ENCODE measurements around the gene MDH1. TPM values are rescaled to one million over a fixed set of nuclear protein-coding genes. Genes with fewer than 3 reads are reported as not detected.
"Not testable (repeated sequence)": the region's sequence is repeated elsewhere in the genome, so short reads cannot be mapped to it uniquely, and the experiment has no call there.

MDH1 gene
- total RNA-seq, 1 donor from 2014 or later: 197 TPM

DNA sequence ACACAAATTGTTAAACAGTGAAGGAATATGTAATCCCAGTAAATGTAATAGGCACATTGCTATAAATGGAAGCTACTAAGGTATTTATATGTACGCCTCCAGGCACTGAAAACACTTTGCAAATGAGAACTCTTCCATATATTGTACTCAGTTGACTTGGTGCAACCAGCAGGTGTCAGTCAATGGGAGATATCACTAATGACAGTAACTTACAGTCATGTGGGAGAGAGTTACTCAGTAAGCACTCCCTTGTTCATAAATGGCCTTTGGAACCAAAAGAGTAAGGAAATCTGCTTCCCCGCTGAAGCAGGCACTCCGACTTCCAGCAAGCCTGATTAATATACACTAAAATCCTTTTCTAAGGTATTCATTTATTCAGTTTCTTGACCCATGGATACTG lies 5.9 kb downstream of the MDH1 start:
- Mint-ChIP-seq H3K27ac (no peak overlapping the region), H3K9me3 (no peaks in the 10 kb centered on the region), H3K36me3 (ENCODE audit: low read depth) (peaks cover 30% of the 10 kb centered on the region), H3K27me3 (ENCODE audit: insufficient read depth) (no peaks in the 10 kb centered on the region), H3K4me1 (ENCODE audit: low read depth) (peaks cover 28% of the 10 kb centered on the region), H3K4me3 (no peak overlapping the region)
- no peak for DNase-seq (ENCODE audit: low spot score)
- intact Hi-C loops (cut with micrococcal nuclease): no loop called here

DNA sequence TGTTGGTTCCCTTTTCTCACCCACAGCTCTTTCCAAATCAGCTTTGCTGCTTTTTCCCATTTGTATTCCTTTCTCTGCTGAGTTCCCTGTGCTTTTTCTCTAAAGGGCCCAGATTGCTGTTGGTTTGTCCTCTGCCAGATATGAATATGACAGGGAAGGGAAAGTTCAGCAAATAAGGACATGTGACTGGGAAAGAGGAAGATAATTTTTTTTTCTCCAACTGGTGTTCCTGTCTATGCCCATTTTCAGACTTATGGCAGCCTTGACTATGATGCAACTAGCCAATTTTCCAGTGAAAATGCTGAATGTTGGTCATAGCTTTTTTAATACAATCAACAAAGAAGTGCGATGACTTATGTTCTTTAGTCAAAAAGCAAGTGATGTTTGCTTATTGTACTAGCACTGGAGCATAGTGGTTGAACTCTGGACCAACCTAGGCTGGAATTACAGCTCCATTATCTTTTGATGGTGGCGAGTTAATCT lies 7.7 kb downstream of the MDH1 start:
- H3K36me3 Mint-ChIP-seq (ENCODE audit: low read depth): peaks cover 34% of the 10 kb centered on the region
- intact Hi-C loops (cut with micrococcal nuclease): no loop called here
- peaks cover 11% of the 10 kb centered on the region for H3K4me1 Mint-ChIP-seq (ENCODE audit: low read depth)
- H3K4me3 Mint-ChIP-seq: no peak overlapping the region
- H3K27me3 Mint-ChIP-seq (ENCODE audit: insufficient read depth): no peaks in the 10 kb centered on the region
- H3K27ac Mint-ChIP-seq: no peak overlapping the region
- no peak for DNase-seq (ENCODE audit: low spot score)
- H3K9me3 Mint-ChIP-seq: no peaks in the 10 kb centered on the region

DNA sequence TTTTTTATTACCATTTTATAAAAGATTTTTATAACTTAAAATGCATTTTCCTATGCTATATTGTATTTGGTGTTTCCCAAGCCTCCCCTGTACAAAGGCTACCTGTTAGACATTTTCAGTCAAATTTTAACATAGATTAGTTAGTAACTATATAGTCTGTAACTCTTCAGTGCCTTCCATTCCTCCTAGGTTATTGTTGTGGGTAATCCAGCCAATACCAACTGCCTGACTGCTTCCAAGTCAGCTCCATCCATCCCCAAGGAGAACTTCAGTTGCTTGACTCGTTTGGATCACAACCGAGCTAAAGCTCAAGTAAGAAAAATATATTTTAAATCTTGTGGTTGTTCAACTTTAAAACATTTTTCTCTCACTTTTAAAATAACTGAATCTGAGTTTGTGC lies 10.2 kb downstream of the MDH1 start:
- intact Hi-C loops (cut with micrococcal nuclease): no loop called here
- Mint-ChIP-seq H3K27ac (no peak overlapping the region), H3K36me3 (ENCODE audit: low read depth) (peaks cover 42% of the 10 kb centered on the region), H3K9me3 (no peaks in the 10 kb centered on the region), H3K4me1 (ENCODE audit: low read depth) (peaks cover under 1% of the 10 kb centered on the region), H3K27me3 (ENCODE audit: insufficient read depth) (no peaks in the 10 kb centered on the region), H3K4me3 (no peak overlapping the region)
- no peak for DNase-seq (ENCODE audit: low spot score)

DNA sequence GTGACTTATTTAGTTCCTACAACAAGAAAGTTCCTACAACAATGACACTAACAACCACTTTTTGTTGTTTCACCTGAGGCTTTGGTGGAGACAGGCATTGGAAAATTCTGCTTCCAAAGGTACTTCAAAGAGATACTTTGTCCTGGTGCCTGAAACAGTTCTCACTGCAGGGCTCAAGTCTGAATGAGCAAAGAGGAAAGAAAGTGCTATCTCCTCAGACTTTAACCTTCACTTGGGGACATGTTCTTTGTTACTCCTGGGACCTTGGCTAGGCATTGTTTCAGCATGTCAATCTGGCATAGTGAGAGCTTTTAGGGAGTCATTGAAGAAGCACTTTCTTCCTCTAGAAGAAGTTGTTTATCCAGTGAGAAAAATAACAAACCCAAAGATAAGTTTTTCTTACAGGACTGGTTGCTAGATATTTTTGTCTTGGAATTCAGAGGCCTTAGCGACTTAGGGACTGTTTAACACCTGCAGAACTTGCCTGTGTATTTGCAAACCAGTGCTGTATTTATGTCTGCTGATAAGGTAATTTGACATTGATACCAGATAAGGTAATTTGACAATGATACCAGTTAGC lies 12.2 kb downstream of the MDH1 start:
- H3K4me1 Mint-ChIP-seq (ENCODE audit: low read depth): no peaks in the 10 kb centered on the region
- no peaks in the 10 kb centered on the region for H3K9me3 Mint-ChIP-seq
- H3K27me3 Mint-ChIP-seq (ENCODE audit: insufficient read depth): no peaks in the 10 kb centered on the region
- peaks cover 42% of the 10 kb centered on the region for H3K36me3 Mint-ChIP-seq (ENCODE audit: low read depth)
- H3K4me3 Mint-ChIP-seq: no peak overlapping the region
- H3K27ac Mint-ChIP-seq: no peak overlapping the region
- DNase-seq (ENCODE audit: low spot score): no peak
- intact Hi-C loops (cut with micrococcal nuclease): no loop called here

DNA sequence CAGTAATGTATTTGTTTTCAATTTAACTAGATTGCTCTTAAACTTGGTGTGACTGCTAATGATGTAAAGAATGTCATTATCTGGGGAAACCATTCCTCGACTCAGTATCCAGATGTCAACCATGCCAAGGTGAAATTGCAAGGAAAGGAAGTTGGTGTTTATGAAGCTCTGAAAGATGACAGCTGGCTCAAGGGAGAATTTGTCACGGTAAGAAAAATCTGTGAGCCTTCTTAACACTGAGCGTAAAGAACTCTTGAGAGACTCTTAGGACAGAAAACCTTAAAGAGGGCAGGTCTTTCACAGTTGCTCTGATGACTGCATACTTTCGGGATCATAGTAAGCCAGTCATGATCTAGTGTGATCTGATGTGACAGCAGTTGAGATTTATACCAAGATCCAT lies 15.9 kb downstream of the MDH1 start:
- H3K9me3 Mint-ChIP-seq: no peaks in the 10 kb centered on the region
- H3K27ac Mint-ChIP-seq: no peak overlapping the region
- H3K4me3 Mint-ChIP-seq: no peak overlapping the region
- DNase-seq (ENCODE audit: low spot score): no peak
- no peaks in the 10 kb centered on the region for H3K4me1 Mint-ChIP-seq (ENCODE audit: low read depth)
- no peaks in the 10 kb centered on the region for H3K27me3 Mint-ChIP-seq (ENCODE audit: insufficient read depth)
- peaks cover 42% of the 10 kb centered on the region for H3K36me3 Mint-ChIP-seq (ENCODE audit: low read depth)
- intact Hi-C loops (cut with micrococcal nuclease): no loop called here

DNA sequence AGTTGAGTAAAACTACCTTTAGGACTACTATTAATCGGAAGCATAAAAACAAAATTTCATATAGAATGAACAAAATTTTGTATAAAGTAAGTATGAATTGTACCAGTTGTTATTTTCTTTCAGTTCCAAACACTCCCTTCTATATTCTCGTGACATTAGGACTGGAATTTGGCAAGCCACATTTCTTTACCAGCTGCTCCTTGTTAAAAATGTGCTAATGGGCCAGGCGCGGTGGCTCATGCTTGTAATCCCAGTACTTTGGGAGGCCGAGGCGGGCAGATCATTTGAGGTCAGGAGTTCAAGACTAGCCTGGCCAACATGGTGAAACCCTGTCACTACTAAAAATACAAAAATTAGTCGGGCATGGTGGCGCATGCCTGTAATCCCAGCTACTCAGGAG lies 20.1 kb downstream of the MDH1 start:
- H3K9me3 Mint-ChIP-seq; H3K4me3 Mint-ChIP-seq; H3K27me3 Mint-ChIP-seq (ENCODE audit: insufficient read depth); H3K4me1 Mint-ChIP-seq (ENCODE audit: low read depth); intact Hi-C loops (cut with micrococcal nuclease); H3K27ac Mint-ChIP-seq; DNase-seq (ENCODE audit: low spot score): not testable (repeated sequence)
- peaks cover 20% of the 10 kb centered on the region for H3K36me3 Mint-ChIP-seq (ENCODE audit: low read depth)

DNA sequence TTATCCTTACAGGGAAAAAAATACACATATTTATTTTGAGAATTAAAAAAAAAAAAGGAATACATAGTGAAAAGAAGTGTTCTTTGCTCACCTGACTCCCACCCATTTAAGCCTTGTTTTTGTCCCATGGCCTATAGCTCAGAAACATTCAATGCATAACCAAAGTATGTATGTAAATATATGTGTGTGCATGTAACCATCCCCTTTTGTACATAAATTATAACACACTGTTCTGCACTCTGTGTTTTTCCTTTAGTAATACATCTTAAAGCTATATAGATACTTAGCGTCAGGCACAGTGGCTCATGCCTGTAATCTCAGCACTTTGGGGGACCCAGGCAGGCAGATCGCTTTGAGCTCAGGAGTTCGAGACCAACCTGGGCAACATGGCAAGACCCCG lies 21.8 kb downstream of the MDH1 start:
- H3K36me3 Mint-ChIP-seq (ENCODE audit: low read depth): peaks cover 10% of the 10 kb centered on the region
- no peaks in the 10 kb centered on the region for H3K4me1 Mint-ChIP-seq (ENCODE audit: low read depth)
- intact Hi-C loops (cut with micrococcal nuclease): no loop called here
- no peak for DNase-seq (ENCODE audit: low spot score)
- H3K27me3 Mint-ChIP-seq (ENCODE audit: insufficient read depth): peaks cover 4% of the 10 kb centered on the region
- H3K9me3 Mint-ChIP-seq: no peaks in the 10 kb centered on the region
- H3K27ac Mint-ChIP-seq: no peak overlapping the region
- H3K4me3 Mint-ChIP-seq: no peak overlapping the region

DNA sequence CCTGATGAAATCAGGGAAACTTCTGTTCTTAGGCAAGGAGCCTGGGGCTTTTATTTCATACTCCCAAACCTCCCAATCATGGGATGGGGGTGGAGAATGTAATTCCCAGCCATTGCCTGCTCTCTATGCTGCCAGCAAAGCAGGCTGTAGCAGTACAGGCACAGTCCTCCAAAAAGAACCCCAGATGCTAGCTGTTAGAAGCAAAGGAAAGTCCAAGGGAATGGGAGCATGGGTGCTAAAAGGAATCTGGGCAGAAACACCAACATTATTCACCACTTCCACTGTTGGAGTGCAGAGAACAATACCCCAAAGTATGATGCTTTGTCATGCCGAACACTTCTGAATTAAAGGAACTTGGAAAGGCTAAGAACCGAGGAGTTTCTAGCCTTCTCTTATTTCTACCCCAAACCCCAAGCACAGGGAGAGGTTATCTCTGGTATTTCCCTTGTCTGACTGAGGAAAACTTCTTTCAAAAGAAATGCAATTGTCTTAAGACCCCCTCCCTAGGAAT lies 24.7 kb downstream of the MDH1 start:
- Mint-ChIP-seq H3K27me3 (ENCODE audit: insufficient read depth) (peaks cover 10% of the 10 kb centered on the region), H3K4me3 (no peak overlapping the region), H3K27ac (no peak overlapping the region), H3K4me1 (ENCODE audit: low read depth) (no peaks in the 10 kb centered on the region), H3K36me3 (ENCODE audit: low read depth) (no peaks in the 10 kb centered on the region), H3K9me3 (no peaks in the 10 kb centered on the region)
- intact Hi-C loops (cut with micrococcal nuclease): no loop called here
- DNase-seq (ENCODE audit: low spot score): no peak

DNA sequence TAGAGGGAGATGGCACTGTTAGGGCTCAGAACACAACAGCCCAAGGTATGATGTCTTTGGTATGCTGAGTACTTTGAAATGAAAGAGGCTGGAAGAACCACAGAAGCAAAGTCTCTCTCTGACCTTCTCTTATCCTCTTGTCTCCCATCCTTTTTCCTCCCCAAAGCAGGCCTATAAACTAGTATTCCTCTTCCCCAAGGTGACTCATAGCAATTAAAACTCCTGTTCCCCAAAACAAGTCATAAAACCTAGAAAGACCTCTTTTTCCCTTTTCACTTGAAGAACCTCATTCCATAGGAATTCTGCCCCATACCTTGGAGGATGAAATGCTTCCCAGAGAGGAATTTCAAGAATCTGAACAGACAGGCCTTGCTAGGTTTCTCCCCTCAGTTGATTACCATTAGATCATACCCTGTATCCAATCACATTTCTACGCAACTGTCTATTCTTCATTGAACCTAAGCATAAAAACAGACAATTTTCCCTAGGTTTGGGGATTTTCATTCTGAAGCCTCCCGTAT lies 25.7 kb downstream of the MDH1 start:
- Mint-ChIP-seq H3K4me1 (ENCODE audit: low read depth) (no peaks in the 10 kb centered on the region), H3K36me3 (ENCODE audit: low read depth) (no peaks in the 10 kb centered on the region), H3K9me3 (no peaks in the 10 kb centered on the region), H3K27ac (no peak overlapping the region), H3K4me3 (no peak overlapping the region), H3K27me3 (ENCODE audit: insufficient read depth) (peaks cover 14% of the 10 kb centered on the region)
- intact Hi-C loops (cut with micrococcal nuclease): no loop called here
- DNase-seq (ENCODE audit: low spot score): no peak

DNA sequence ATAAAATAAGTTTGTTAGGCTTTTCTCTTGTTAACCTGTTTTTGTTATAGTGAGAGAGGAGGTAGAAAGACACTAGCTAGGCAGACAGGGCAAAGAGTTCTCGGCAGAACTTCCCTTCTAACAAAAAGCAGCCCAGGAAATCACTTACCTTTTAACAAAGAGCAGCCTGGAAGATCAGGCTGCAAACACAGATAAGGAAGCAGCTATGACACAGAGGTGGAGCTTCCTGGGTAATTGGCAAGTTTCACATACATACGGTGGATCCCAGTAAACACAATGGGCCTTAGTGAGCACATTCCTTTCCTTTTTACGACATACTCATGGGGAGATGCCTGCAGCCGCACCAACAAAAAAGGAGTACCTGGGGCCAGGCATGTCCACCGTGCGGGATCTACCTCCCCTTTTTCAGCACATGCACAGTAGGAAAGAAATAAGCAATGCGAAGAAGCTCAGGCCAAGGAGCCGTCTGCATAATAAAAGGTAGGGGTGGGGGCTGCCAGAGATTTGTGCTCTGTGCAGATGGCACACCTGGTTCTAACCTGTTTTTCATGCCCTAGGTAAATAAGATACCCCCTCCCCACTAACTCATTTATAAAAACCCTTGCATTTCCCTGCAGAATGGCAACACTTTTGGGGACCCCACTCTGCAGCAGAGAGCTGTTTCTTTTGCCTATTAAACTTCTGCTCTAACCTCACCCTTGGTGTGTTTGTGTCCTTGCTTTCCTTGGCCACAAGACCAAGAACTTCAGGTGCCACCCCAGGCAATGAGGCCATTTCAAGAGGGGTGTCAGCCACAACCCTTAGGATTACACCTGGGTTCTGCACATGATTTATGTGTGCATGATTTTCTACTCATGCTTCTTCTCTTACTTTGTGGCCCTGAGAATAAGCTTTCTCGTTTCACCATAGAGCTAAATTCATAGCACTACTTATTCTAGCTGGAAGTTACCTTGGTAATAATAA lies 26.5 kb downstream of the MDH1 start:
- DNase-seq (ENCODE audit: low spot score): no peak
- Mint-ChIP-seq H3K4me3 (no peak overlapping the region), H3K4me1 (ENCODE audit: low read depth) (no peaks in the 10 kb centered on the region), H3K9me3 (no peaks in the 10 kb centered on the region), H3K27me3 (ENCODE audit: insufficient read depth) (peaks cover 14% of the 10 kb centered on the region), H3K27ac (no peak overlapping the region), H3K36me3 (ENCODE audit: low read depth) (no peaks in the 10 kb centered on the region)
- intact Hi-C loops (cut with micrococcal nuclease): no loop called here

DNA sequence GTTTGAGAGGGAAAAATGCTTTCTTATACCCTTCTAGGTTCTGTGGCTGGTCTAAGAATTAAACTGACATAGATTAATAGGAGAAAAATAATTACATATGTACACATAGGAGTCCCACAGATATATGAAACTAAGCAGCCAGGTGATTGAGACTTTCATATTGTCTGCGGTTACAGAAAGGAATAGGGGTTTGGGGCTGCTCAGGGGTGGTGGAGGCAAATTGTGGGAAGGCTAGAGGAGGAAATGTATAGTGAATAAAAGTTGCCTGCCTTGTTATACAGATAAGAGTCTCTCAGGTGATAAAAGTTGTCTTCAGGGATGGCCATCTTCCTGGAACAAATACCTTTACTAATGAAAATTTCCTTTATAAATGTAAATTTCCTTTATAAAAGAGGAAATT lies 28.6 kb downstream of the MDH1 start:
- H3K9me3 Mint-ChIP-seq: no peaks in the 10 kb centered on the region
- no peak overlapping the region for H3K27ac Mint-ChIP-seq
- H3K27me3 Mint-ChIP-seq (ENCODE audit: insufficient read depth): peaks cover 14% of the 10 kb centered on the region
- H3K4me1 Mint-ChIP-seq (ENCODE audit: low read depth): no peaks in the 10 kb centered on the region
- intact Hi-C loops (cut with micrococcal nuclease): no loop called here
- no peak overlapping the region for H3K4me3 Mint-ChIP-seq
- no peak for DNase-seq (ENCODE audit: low spot score)
- H3K36me3 Mint-ChIP-seq (ENCODE audit: low read depth): no peaks in the 10 kb centered on the region

DNA sequence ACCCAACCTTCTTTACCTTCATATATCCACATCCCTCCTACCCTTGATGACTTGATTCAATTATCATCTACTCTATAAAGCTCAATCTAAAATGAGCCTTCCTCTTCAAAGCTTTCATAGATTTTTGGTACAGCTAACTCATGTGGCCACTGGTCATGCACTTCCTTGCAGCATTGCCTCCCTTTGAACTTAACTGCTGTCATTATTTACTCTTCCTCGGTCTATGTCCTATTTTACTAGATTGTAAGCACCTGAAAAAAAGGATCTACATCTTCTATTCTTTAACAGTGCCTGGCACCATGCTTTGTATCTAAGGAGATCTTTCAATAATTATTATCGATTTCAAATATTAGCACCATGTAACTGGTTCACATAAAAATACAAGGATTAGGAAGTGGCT lies 30.6 kb downstream of the MDH1 start:
- intact Hi-C loops (cut with micrococcal nuclease): no loop called here
- H3K9me3 Mint-ChIP-seq: no peaks in the 10 kb centered on the region
- no peak overlapping the region for H3K27ac Mint-ChIP-seq
- H3K4me3 Mint-ChIP-seq: no peak overlapping the region
- DNase-seq (ENCODE audit: low spot score): no peak
- no peaks in the 10 kb centered on the region for H3K4me1 Mint-ChIP-seq (ENCODE audit: low read depth)
- H3K27me3 Mint-ChIP-seq (ENCODE audit: insufficient read depth): peaks cover 15% of the 10 kb centered on the region
- no peaks in the 10 kb centered on the region for H3K36me3 Mint-ChIP-seq (ENCODE audit: low read depth)

DNA sequence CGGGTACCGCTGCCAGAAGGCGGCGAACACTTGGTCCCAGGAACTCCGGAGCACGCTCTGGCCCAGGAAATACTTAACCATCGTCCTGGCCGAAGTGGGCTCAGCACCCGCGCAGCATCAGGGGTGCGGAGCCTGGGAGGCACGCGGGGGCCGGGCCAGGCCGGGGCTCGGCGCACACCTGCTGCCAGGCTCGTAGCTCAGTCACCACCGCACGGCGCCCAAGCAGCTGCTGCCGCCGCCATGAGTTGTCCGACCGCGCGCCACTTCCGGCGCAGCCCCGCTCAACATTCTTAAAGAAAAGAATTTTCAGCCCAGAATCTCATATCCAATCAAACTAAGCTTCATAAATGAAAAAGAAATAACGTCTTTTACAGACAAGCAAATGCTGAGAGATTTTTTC lies 34.0 kb downstream of the MDH1 start:
- H3K36me3 Mint-ChIP-seq (ENCODE audit: low read depth): no peaks in the 10 kb centered on the region

More for the DNA sequence above, 34.0 kb downstream of the MDH1 start:
- Mint-ChIP-seq H3K9me3 (no peaks in the 10 kb centered on the region), H3K4me1 (ENCODE audit: low read depth) (no peaks in the 10 kb centered on the region), H3K27me3 (ENCODE audit: insufficient read depth) (peaks cover 8% of the 10 kb centered on the region), H3K4me3 (no peak overlapping the region), H3K27ac (no peak overlapping the region)
- no peak for DNase-seq (ENCODE audit: low spot score)
- intact Hi-C loops (cut with micrococcal nuclease): no loop called here

All from activated T-helper 1 cell treated with anti-CD3 and anti-CD28 coated beads, Interleukin-12 subunit alpha, Interleukin-12 subunit beta, Interleukin-2, Interleukin-4 antibody, amounts not matched to agents 30 ng/mL and 10 ng/mL and 1 ng/mL, durations not matched to agents 14 hours and 24 hours and 36 hours (primary cell).